CD14-positive monocyte (primary cell): Measurements from ENCODE around the gene PTGDR. TPM values are rescaled to one million over a fixed set of nuclear protein-coding genes. Genes with fewer than 3 reads are reported as not detected.
A peak's percentile ranks its signal among the peaks of the same experiment; 100 is the strongest.

Experiments used
- DNase-seq, 3 donors: peaks; one replicate each; pipeline ENCODE4 v3.0.0-alpha.2; 2011 to 2022
- H2AFZ ChIP-seq: 2 replicates; pipeline ENCODE4 v1.6.0; 2012; ENCODE audit warnings: mild to moderate bottlenecking, low read depth, low read length, inconsistent platforms; ENCODE audit not compliant: insufficient read depth, poor library complexity, severe bottlenecking
- H3K27ac ChIP-seq, 2 donors: 1 replicate in 1 of 2; 2 replicates in 1 of 2; pipeline ENCODE4 v1.5.1; 2012 to 2013; ENCODE audit warnings: low read length in 2 of 2, control low read depth in 1 of 2, inconsistent platforms in 1 of 2, low read depth in 1 of 2, mild to moderate bottlenecking in 1 of 2
- H3K27me3 ChIP-seq, 2 donors: one replicate each; pipeline versions ENCODE4 v1.6.0 to v1.6.1; 2011 to 2013; ENCODE audit warnings: low read length in 2 of 2; ENCODE audit not compliant: control insufficient read depth in 2 of 2, insufficient read depth in 2 of 2
- H3K36me3 ChIP-seq, 2 donors: replicated peaks in 1 of 2; 1 replicate in 1 of 2; 2 replicates in 1 of 2; pipeline versions ENCODE4 v1.5.1 to v1.6.1; 2012 to 2013; ENCODE audit warnings: low read length in 2 of 2, control low read depth in 1 of 2, inconsistent platforms in 1 of 2, mild to moderate bottlenecking in 1 of 2; ENCODE audit not compliant: insufficient read depth in 2 of 2, control insufficient read depth in 1 of 2
- H3K4me1 ChIP-seq, 2 donors: 1 replicate in 1 of 2; 2 replicates in 1 of 2; pipeline versions ENCODE4 v1.5.1 to v1.6.1; 2012 to 2013; ENCODE audit warnings: low read length in 2 of 2, control low read depth in 1 of 2, inconsistent platforms in 1 of 2, mild to moderate bottlenecking in 1 of 2, moderate library complexity in 1 of 2; ENCODE audit not compliant: insufficient read depth in 2 of 2, control insufficient read depth in 1 of 2
- H3K4me2 ChIP-seq: replicated peaks from 2 replicates; pipeline ENCODE3; 2012; ENCODE audit warnings: low read length, moderate library complexity, mild to moderate bottlenecking; ENCODE audit not compliant: poor library complexity, severe bottlenecking; ENCODE audit errors: extremely low read depth
- H3K4me3 ChIP-seq, 3 experiments: fragments of 200-600 bp in 1 of 3; sonication (generic) in 1 of 3; replicated peaks in 1 of 3; 1 replicate in 2 of 3; 2 replicates in 1 of 3; pipeline ENCODE4 v1.5.1; 2011 to 2013; ENCODE audit warnings: low read length in 3 of 3, mild to moderate bottlenecking in 3 of 3, control low read depth in 2 of 3, low read depth in 2 of 3, inconsistent platforms in 1 of 3, moderate library complexity in 1 of 3
- H3K79me2 ChIP-seq: 2 replicates; pipeline ENCODE4 v1.6.0; 2012; ENCODE audit warnings: mild to moderate bottlenecking, control low read depth, inconsistent platforms, low read length, moderate library complexity; ENCODE audit not compliant: insufficient read depth
- H3K9ac ChIP-seq: 2 replicates; pipeline ENCODE4 v1.6.0; 2017; ENCODE audit warnings: low read length, mild to moderate bottlenecking; ENCODE audit not compliant: insufficient read depth, poor library complexity, severe bottlenecking
- H3K9me3 ChIP-seq, 2 donors: replicated peaks in 1 of 2; 1 replicate in 1 of 2; 2 replicates in 1 of 2; pipeline versions ENCODE4 v1.5.1 to v1.6.1; 2012 to 2013; ENCODE audit warnings: low read length in 2 of 2, control low read depth in 1 of 2; ENCODE audit not compliant: control insufficient read depth in 1 of 2, insufficient read depth in 1 of 2
- H4K20me1 ChIP-seq: 2 replicates; pipeline ENCODE4 v1.6.0; 2012; ENCODE audit warnings: mild to moderate bottlenecking, low read length, control low read depth, moderate library complexity; ENCODE audit not compliant: insufficient read depth
- H3K27ac Mint-ChIP-seq, 7 donors: one replicate each; pipeline ENCODE4 v1.8.0; 2020; ENCODE audit warnings: mild to moderate bottlenecking in 7 of 7, mixed read lengths in 7 of 7, moderate library complexity in 6 of 7, inconsistent platforms in 2 of 7
- H3K27me3 Mint-ChIP-seq, 3 donors: one replicate each; pipeline ENCODE4 v1.8.0; 2021 to 2022; ENCODE audit warnings: low read depth in 3 of 3, mild to moderate bottlenecking in 3 of 3, mixed read lengths in 3 of 3, moderate library complexity in 3 of 3, inconsistent platforms in 1 of 3
- H3K36me3 Mint-ChIP-seq, 2 donors: one replicate each; pipeline ENCODE4 v1.8.0; 2020; ENCODE audit warnings: mixed read lengths in 2 of 2, inconsistent platforms in 1 of 2, mild to moderate bottlenecking in 1 of 2
- H3K4me1 Mint-ChIP-seq: one replicate; pipeline ENCODE4 v1.8.0; 2020; ENCODE audit warnings: mild to moderate bottlenecking, mixed read lengths
- H3K4me3 Mint-ChIP-seq, 2 donors: one replicate each; pipeline ENCODE4 v1.8.0; 2020; ENCODE audit warnings: mild to moderate bottlenecking in 2 of 2, mixed read lengths in 2 of 2, moderate library complexity in 1 of 2
- H3K9me3 Mint-ChIP-seq, 7 donors: one replicate each; pipeline ENCODE4 v1.8.0; 2020 to 2022; ENCODE audit warnings: mixed read lengths in 7 of 7, mild to moderate bottlenecking in 6 of 7, moderate library complexity in 6 of 7, inconsistent platforms in 2 of 7
- WGBS: methylation state at CpG from one replicate; pipeline ENCODE4 v1.1.5; 2013; ENCODE audit warnings: missing lambda C conversion rate; ENCODE audit not compliant: insufficient coverage; 5-methylcytosine and 5-hydroxymethylcytosine counted together
- intact Hi-C, 2 donors: fragments of 100-400 bp; cut with micrococcal nuclease; formaldehyde crosslinking; loops; one replicate each; pipeline versions ENCODE4 v1.15.0 to v1.15.1; 2023
- polyA plus RNA-seq, 3 donors: library from polyadenylated mRNA; depleted of rRNA in 1 of 3; unstranded in 2 of 3; stranded (reverse) in 1 of 3; fragments of 300-500 nt in 2 of 3; fragments of >200 nt in 1 of 3; fragmentation: Illumina TruSeq in 2 of 3; gene quantifications; 1 replicate in 2 of 3; 2 replicates in 1 of 3; pipeline ENCODE4 v1.2.3, GENCODE V29; 2012 to 2021
- TF ChIP-seq, protein P1 (sequence below): fragments of 200-600 bp; IDR thresholded peaks from one replicate; pipeline ENCODE4 v1.8.0; 2022; ENCODE audit warnings: antibody characterized with exemption, mild to moderate bottlenecking

The PTGDR gene
- polyA plus RNA-seq, 3 donors = not detected

DNA sequence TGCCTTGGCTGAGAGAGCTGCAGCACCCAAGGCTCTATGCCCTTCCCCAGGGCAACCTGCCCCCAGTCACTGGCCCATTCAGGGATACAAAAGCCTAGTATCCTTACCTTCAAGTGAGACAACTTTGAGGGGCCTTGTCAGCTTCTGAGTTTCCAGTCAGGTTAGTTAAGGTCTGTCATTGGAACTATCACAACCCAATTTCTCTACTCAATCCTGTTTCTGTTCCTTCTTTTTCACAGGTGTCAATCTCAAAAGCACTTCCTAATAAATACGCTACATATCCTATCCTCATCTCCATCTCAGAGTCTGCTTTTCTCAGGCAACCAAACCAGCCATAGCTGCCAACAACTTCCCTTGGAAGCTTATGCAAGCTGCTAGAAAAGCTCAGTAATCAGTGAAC is 4.9 kb upstream of the PTGDR start:
- Histone ChIP-seq H3K9me3 (peaks cover 0 to 3% of the 10 kb centered on the region in 2 donors), H3K27me3 (peaks cover 60 to 71% of the 10 kb centered on the region in 2 donors), H2AFZ (no peak overlapping the region), H3K4me3 (no peak overlapping the region), H3K36me3 (no peaks in the 10 kb centered on the region), H3K9ac (no peak overlapping the region), H3K4me1 (peaks cover 15 to 18% of the 10 kb centered on the region in 2 donors), H3K27ac (no peak overlapping the region), H3K4me2 (no peak overlapping the region), H3K79me2 (no peaks in the 10 kb centered on the region), H4K20me1 (no peaks in the 10 kb centered on the region)
- H3K4me3 Mint-ChIP-seq = peak overlapping the region in 1 of 2 donors; percentile 14
- WGBS = 30% methylated on average over 1 of the region's 1 CpG
- peaks cover 20% of the 10 kb centered on the region for H3K4me1 Mint-ChIP-seq
- H3K27ac Mint-ChIP-seq = no peak overlapping the region
- peaks cover 0 to 5% (median 2%) of the 10 kb centered on the region in 7 donors for H3K9me3 Mint-ChIP-seq
- intact Hi-C loops = no loop called here
- TF ChIP-seq, protein P1, sequence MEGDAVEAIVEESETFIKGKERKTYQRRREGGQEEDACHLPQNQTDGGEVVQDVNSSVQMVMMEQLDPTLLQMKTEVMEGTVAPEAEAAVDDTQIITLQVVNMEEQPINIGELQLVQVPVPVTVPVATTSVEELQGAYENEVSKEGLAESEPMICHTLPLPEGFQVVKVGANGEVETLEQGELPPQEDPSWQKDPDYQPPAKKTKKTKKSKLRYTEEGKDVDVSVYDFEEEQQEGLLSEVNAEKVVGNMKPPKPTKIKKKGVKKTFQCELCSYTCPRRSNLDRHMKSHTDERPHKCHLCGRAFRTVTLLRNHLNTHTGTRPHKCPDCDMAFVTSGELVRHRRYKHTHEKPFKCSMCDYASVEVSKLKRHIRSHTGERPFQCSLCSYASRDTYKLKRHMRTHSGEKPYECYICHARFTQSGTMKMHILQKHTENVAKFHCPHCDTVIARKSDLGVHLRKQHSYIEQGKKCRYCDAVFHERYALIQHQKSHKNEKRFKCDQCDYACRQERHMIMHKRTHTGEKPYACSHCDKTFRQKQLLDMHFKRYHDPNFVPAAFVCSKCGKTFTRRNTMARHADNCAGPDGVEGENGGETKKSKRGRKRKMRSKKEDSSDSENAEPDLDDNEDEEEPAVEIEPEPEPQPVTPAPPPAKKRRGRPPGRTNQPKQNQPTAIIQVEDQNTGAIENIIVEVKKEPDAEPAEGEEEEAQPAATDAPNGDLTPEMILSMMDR = no peak
- peaks cover 3 to 7% of the 10 kb centered on the region in 2 donors for H3K36me3 Mint-ChIP-seq
- no peak for DNase-seq
- H3K27me3 Mint-ChIP-seq = peaks cover 55 to 65% (median 59%) of the 10 kb centered on the region in 3 donors

DNA sequence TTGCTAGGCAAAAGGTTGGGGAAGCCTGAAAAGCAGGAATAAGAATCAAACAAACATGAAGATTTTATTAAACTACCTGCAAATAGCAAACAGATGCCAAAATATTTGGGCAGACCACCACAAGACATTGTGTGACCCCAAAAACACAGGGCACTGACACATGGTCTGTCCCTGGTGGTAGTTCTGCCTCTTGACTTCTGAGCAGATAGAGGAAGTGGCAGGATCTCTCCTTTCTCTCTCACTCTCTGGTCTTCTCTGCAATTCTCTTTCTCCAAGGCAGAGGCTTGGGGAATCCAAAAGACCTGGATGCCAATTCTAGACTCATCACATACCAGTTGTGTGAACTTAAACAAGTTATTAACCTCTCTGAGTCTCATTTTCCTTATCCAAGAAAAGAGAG is 4.3 kb upstream of the PTGDR start:
- H3K9me3 Mint-ChIP-seq = peaks cover 0 to 9% (median 2%) of the 10 kb centered on the region in 7 donors
- no peaks in the 10 kb centered on the region for H4K20me1 ChIP-seq
- H3K27me3 ChIP-seq = peaks cover 66 to 77% of the 10 kb centered on the region in 2 donors
- H2AFZ ChIP-seq = no peak overlapping the region
- H3K4me3 ChIP-seq = no peak overlapping the region
- H3K36me3 ChIP-seq = no peaks in the 10 kb centered on the region
- H3K4me1 ChIP-seq = peaks cover 21% of the 10 kb centered on the region in 2 donors
- TF ChIP-seq, protein P1 = no peak
- no peak overlapping the region for H3K9ac ChIP-seq
- H3K79me2 ChIP-seq = no peaks in the 10 kb centered on the region
- H3K36me3 Mint-ChIP-seq = peaks cover 3 to 7% of the 10 kb centered on the region in 2 donors
- peaks cover 25% of the 10 kb centered on the region for H3K4me1 Mint-ChIP-seq
- peaks cover 0 to 8% of the 10 kb centered on the region in 2 donors for H3K9me3 ChIP-seq
- intact Hi-C loops = no loop called here
- peak overlapping the region in 1 of 2 donors; percentile 37 for H3K4me3 Mint-ChIP-seq
- H3K27ac ChIP-seq = no peak overlapping the region
- H3K27me3 Mint-ChIP-seq = peaks cover 61 to 71% (median 65%) of the 10 kb centered on the region in 3 donors
- no peak overlapping the region for H3K4me2 ChIP-seq
- H3K27ac Mint-ChIP-seq = no peak overlapping the region
- no peak for DNase-seq
